ENCODE data around the gene POU3F3.

The POU3F3 gene

DNA sequence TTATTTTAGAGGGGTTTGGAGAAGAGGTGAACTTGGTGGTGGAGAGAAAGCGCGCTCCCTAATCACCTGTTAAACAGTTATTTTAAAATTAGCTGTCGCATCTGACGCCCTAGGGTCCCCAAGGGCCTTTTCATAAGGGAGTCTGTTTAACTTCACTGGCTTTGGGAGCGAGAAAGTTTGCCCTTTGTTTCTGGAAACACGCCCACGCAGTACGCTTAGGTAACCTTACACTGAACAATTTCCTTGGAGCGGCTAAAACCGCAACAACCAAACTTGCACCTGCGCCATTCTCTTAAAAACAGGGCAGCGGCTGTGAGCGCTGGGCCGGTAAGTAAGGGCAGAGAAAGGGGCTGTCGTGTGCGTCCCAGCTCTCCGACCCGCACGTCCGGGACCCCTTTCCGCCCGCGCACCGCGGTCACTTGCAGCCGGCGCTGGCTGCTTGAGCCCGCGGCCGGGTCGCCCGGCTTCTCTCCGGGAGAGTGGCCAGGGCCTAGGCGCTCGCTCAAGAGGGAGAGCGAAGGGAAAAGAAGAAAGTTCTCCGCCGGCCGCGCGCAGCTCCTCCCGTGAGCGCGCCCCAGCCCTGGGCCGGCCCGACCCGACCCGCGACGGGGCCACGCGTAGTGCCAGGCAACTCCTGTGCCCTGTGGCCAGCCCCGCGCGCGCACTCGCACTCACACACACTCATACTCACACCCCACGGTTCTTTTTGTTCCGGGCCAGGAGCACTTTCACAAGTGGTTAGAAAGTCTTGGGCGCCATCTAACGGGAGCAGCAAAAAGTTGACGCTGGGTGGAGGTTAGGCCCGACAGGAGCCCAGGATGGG, 19.2 kb downstream of the POU3F3 start:
- TF ChIP-seq POLR2AphosphoS5 (IDR thresholded peaks at IDR 0.05; ENCODE audit: low read depth) = no peak
- TF ChIP-seq, protein P1, sequence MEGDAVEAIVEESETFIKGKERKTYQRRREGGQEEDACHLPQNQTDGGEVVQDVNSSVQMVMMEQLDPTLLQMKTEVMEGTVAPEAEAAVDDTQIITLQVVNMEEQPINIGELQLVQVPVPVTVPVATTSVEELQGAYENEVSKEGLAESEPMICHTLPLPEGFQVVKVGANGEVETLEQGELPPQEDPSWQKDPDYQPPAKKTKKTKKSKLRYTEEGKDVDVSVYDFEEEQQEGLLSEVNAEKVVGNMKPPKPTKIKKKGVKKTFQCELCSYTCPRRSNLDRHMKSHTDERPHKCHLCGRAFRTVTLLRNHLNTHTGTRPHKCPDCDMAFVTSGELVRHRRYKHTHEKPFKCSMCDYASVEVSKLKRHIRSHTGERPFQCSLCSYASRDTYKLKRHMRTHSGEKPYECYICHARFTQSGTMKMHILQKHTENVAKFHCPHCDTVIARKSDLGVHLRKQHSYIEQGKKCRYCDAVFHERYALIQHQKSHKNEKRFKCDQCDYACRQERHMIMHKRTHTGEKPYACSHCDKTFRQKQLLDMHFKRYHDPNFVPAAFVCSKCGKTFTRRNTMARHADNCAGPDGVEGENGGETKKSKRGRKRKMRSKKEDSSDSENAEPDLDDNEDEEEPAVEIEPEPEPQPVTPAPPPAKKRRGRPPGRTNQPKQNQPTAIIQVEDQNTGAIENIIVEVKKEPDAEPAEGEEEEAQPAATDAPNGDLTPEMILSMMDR (IDR thresholded peaks at IDR 0.05; ENCODE audit: insufficient read depth, low read length) = peak; percentile 49
- DNase-seq (ENCODE audit: low read depth in 1 of 2, low spot score in 1 of 2) = peak in 1 of 2 experiments; percentile 70
- Histone ChIP-seq H3K27ac (replicated peaks) (no peak overlapping the region), H3K27me3 (ENCODE audit: insufficient read depth, poor library complexity, severe bottlenecking) (peaks cover 47% of the 10 kb centered on the region), H3K4me3 (replicated peaks; ENCODE audit: insufficient read depth, low read length) (peak overlapping the region; percentile 53)

DNA sequence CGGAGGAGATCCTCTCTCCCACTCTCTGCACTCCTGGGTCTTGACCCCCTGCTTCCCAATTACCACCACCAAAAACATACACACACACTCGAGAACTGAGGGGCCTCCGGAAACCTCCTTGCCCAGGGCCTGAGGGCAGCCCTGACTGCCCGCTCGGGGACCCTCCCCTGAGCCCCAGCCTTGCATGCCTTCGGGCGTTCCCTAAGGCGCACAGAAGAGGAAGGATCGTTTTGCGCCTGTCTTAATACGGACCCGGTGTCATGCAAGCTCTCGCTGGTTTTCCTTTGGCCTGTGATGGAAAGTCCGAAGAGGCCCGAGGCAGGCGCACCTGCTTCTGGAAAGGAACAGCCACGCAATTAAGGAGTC, 19.8 kb downstream of the POU3F3 start:
- TF ChIP-seq GABPA (IDR thresholded peaks at IDR 0.05; ENCODE audit: low read depth) = no peak
- no peak for TF ChIP-seq SPI1 (IDR thresholded peaks at IDR 0.05; ENCODE audit: borderline replicate concordance, low read depth)
- TF ChIP-seq, protein P2, sequence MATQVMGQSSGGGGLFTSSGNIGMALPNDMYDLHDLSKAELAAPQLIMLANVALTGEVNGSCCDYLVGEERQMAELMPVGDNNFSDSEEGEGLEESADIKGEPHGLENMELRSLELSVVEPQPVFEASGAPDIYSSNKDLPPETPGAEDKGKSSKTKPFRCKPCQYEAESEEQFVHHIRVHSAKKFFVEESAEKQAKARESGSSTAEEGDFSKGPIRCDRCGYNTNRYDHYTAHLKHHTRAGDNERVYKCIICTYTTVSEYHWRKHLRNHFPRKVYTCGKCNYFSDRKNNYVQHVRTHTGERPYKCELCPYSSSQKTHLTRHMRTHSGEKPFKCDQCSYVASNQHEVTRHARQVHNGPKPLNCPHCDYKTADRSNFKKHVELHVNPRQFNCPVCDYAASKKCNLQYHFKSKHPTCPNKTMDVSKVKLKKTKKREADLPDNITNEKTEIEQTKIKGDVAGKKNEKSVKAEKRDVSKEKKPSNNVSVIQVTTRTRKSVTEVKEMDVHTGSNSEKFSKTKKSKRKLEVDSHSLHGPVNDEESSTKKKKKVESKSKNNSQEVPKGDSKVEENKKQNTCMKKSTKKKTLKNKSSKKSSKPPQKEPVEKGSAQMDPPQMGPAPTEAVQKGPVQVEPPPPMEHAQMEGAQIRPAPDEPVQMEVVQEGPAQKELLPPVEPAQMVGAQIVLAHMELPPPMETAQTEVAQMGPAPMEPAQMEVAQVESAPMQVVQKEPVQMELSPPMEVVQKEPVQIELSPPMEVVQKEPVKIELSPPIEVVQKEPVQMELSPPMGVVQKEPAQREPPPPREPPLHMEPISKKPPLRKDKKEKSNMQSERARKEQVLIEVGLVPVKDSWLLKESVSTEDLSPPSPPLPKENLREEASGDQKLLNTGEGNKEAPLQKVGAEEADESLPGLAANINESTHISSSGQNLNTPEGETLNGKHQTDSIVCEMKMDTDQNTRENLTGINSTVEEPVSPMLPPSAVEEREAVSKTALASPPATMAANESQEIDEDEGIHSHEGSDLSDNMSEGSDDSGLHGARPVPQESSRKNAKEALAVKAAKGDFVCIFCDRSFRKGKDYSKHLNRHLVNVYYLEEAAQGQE (IDR thresholded peaks at IDR 0.05; ENCODE audit: insufficient replicate concordance, low read depth) = no peak
- TF ChIP-seq, protein P1 (IDR thresholded peaks at IDR 0.05; ENCODE audit: insufficient read depth, low read length) = no peak
- no peak for TF ChIP-seq POLR2AphosphoS5 (IDR thresholded peaks at IDR 0.05; ENCODE audit: low read depth)
- H3K27me3 ChIP-seq (ENCODE audit: insufficient read depth, poor library complexity, severe bottlenecking) = peaks cover 43% of the 10 kb centered on the region
- H3K27ac ChIP-seq (replicated peaks) = no peak overlapping the region
- no peak for DNase-seq (ENCODE audit: low read depth in 1 of 2, low spot score in 1 of 2)
- peak overlapping the region; percentile 53 for H3K4me3 ChIP-seq (replicated peaks; ENCODE audit: insufficient read depth, low read length)

DNA sequence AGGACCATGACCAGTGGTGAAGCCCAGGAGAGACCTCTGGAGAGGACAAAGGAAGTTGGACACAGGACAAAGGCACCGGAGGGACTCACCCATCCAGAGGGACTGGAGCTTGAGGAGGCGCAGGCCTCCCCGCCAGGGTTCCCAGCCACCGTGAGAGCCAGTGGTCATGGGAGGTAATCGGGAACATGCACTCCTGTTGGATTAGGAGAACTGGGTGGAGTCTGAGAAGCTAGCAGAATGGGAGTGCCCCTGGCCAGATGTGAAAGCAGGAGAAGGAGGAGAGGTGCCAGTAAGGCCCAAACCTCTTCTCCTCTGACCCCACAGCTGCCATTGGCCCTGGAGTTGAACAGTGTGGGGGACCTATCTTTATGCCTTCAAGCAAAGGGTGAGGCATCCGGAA, 20.3 kb downstream of the POU3F3 start:
- no peak overlapping the region for H3K4me3 ChIP-seq (replicated peaks; ENCODE audit: insufficient read depth, low read length)
- TF ChIP-seq POLR2AphosphoS5 (IDR thresholded peaks at IDR 0.05; ENCODE audit: low read depth) (no peak), SPI1 (IDR thresholded peaks at IDR 0.05; ENCODE audit: borderline replicate concordance, low read depth) (no peak), GABPA (IDR thresholded peaks at IDR 0.05; ENCODE audit: low read depth) (no peak)
- TF ChIP-seq, protein P2 (IDR thresholded peaks at IDR 0.05; ENCODE audit: insufficient replicate concordance, low read depth) = no peak
- TF ChIP-seq, protein P1 (IDR thresholded peaks at IDR 0.05; ENCODE audit: insufficient read depth, low read length) = no peak
- H3K27ac ChIP-seq (replicated peaks) = no peak overlapping the region
- no peak for DNase-seq (ENCODE audit: low read depth in 1 of 2, low spot score in 1 of 2)
- peaks cover 38% of the 10 kb centered on the region for H3K27me3 ChIP-seq (ENCODE audit: insufficient read depth, poor library complexity, severe bottlenecking)
